Measurements from ENCODE around the gene INSIG2.

Gene INSIG2

GRCh38 chr2:118088051-118089024, at the start of gene INSIG2:
INSIG2 (plus strand) TSS chr2:118088471; CDS start chr2:118096557, 8,086 bp downstream.
- in situ Hi-C loops (cut with MboI; ENCODE audit: low sequenced_read_pairs), result no loop called here

- in situ Hi-C loops (cut with MboI; ENCODE audit: low sequenced_read_pairs), result no loop called here
Measured at GRCh38 chr2:118040891-118041290, 47.4 kb upstream of the INSIG2 start.

GRCh38 chr2:118044103-118044716, 44.1 kb upstream of the INSIG2 start:
- in situ Hi-C loops (cut with MboI; ENCODE audit: low sequenced_read_pairs), result no loop called here

- in situ Hi-C loops (cut with MboI; ENCODE audit: low sequenced_read_pairs), result no loop called here
Measured at GRCh38 chr2:118044854-118045253, 43.4 kb upstream of the INSIG2 start.

- in situ Hi-C loops (cut with MboI; ENCODE audit: low sequenced_read_pairs), result no loop called here
Measured at GRCh38 chr2:118045286-118045685, 43.0 kb upstream of the INSIG2 start.

- in situ Hi-C loops (cut with MboI; ENCODE audit: low sequenced_read_pairs), result no loop called here
Measured at GRCh38 chr2:118046634-118047210, 41.5 kb upstream of the INSIG2 start.

GRCh38 chr2:118047380-118047826, 40.9 kb upstream of the INSIG2 start:
- in situ Hi-C loops (cut with MboI; ENCODE audit: low sequenced_read_pairs), result no loop called here

GRCh38 chr2:118048401-118048800, 39.9 kb upstream of the INSIG2 start:
- in situ Hi-C loops (cut with MboI; ENCODE audit: low sequenced_read_pairs), result no loop called here

- in situ Hi-C loops (cut with MboI; ENCODE audit: low sequenced_read_pairs), result no loop called here
Measured at GRCh38 chr2:118049140-118049815, 39.0 kb upstream of the INSIG2 start.

GRCh38 chr2:118049816-118050140, 38.5 kb upstream of the INSIG2 start:
- in situ Hi-C loops (cut with MboI; ENCODE audit: low sequenced_read_pairs), result no loop called here

- in situ Hi-C loops (cut with MboI; ENCODE audit: low sequenced_read_pairs), result no loop called here
Measured at GRCh38 chr2:118050386-118050785, 37.9 kb upstream of the INSIG2 start.

- in situ Hi-C loops (cut with MboI; ENCODE audit: low sequenced_read_pairs), result no loop called here
Measured at GRCh38 chr2:118050974-118051373, 37.3 kb upstream of the INSIG2 start.

- in situ Hi-C loops (cut with MboI; ENCODE audit: low sequenced_read_pairs), result no loop called here
Measured at GRCh38 chr2:118051826-118052358, 36.4 kb upstream of the INSIG2 start.

GRCh38 chr2:118052474-118052873, 35.8 kb upstream of the INSIG2 start:
- in situ Hi-C loops (cut with MboI; ENCODE audit: low sequenced_read_pairs), result no loop called here

- in situ Hi-C loops (cut with MboI; ENCODE audit: low sequenced_read_pairs), result no loop called here
Measured at GRCh38 chr2:118053681-118054080, 34.6 kb upstream of the INSIG2 start.

- in situ Hi-C loops (cut with MboI; ENCODE audit: low sequenced_read_pairs), result no loop called here
Measured at GRCh38 chr2:118054213-118055008, 33.9 kb upstream of the INSIG2 start.

GRCh38 chr2:118055512-118056164, 32.6 kb upstream of the INSIG2 start:
- in situ Hi-C loops (cut with MboI; ENCODE audit: low sequenced_read_pairs), result no loop called here

GRCh38 chr2:118056165-118056534, 32.1 kb upstream of the INSIG2 start:
- in situ Hi-C loops (cut with MboI; ENCODE audit: low sequenced_read_pairs), result no loop called here

- in situ Hi-C loops (cut with MboI; ENCODE audit: low sequenced_read_pairs), result no loop called here
Measured at GRCh38 chr2:118056801-118057200, 31.5 kb upstream of the INSIG2 start.

- in situ Hi-C loops (cut with MboI; ENCODE audit: low sequenced_read_pairs), result no loop called here
Measured at GRCh38 chr2:118058951-118059350, 29.3 kb upstream of the INSIG2 start.
